OCI-LY7 (cell line): ENCODE data around the gene GATA6. TPM values are rescaled to one million over a fixed set of nuclear protein-coding genes. Genes with fewer than 3 reads are reported as not detected.

Experiments
- BruUV-seq: library from RNA; stranded (reverse); fragments of 400-500 nt; replicated peaks from 2 replicates; lab custom pipeline; 2021; lab: Mats Ljungman, UMichigan
- CTCF ChIA-PET: fragments of 300-600 bp; sonication (Branson Sonifier 250); formaldehyde crosslinking; loops from one replicate; lab custom pipeline; 2022; ENCODE audit warnings: antibody characterized with exemption; ENCODE audit not compliant: unreplicated experiment; lab: Charles Lee
- POLR2A ChIA-PET: fragments of 300-600 bp; sonication (Branson Sonifier 250); formaldehyde crosslinking; loops from one replicate; lab custom pipeline; 2022; ENCODE audit warnings: antibody characterized with exemption; lab: Charles Lee
- DNase-seq: peaks from one replicate; pipeline ENCODE4 v3.0.0-alpha.2; 2015; ENCODE audit warnings: low spot score
- H2AFZ ChIP-seq: fragments of 200-600 bp; sonication (generic), shearing (Covaris generic); 2 replicates; pipeline ENCODE4 v1.6.1; 2014; ENCODE audit warnings: mild to moderate bottlenecking, antibody characterized with exemption, low read length, moderate library complexity
- H3K27ac ChIP-seq: fragments of 200-600 bp; sonication (generic); 2 replicates; pipeline ENCODE4 v1.5.1; 2014; ENCODE audit warnings: mixed run types, low read depth, mild to moderate bottlenecking, moderate library complexity, low read length, inconsistent platforms; ENCODE audit not compliant: poor library complexity, severe bottlenecking
- H3K36me3 ChIP-seq: fragments of 200-600 bp; sonication (generic); 2 replicates; pipeline ENCODE4 v1.6.1; 2014; ENCODE audit warnings: mild to moderate bottlenecking, antibody characterized with exemption, low read length, moderate library complexity, mixed read lengths; ENCODE audit not compliant: insufficient read depth
- H3K4me1 ChIP-seq: fragments of 200-600 bp; sonication (generic); 2 replicates; pipeline ENCODE4 v1.5.1; 2014; ENCODE audit warnings: mild to moderate bottlenecking, low read length; ENCODE audit not compliant: insufficient read depth, poor library complexity, severe bottlenecking
- H3K4me2 ChIP-seq: fragments of 200-600 bp; sonication (generic); 2 replicates; pipeline ENCODE4 v1.6.1; 2014; ENCODE audit warnings: mild to moderate bottlenecking, low read length
- H3K4me3 ChIP-seq: fragments of 200-600 bp; sonication (generic); 2 replicates; pipeline ENCODE4 v1.5.1; 2014; ENCODE audit warnings: mild to moderate bottlenecking, low read depth, low read length; ENCODE audit not compliant: poor library complexity, severe bottlenecking
- H3K79me2 ChIP-seq: fragments of 200-600 bp; sonication (generic); 2 replicates; pipeline ENCODE4 v1.6.1; 2016; ENCODE audit warnings: low read depth, mild to moderate bottlenecking, low read length, moderate library complexity, mixed read lengths; ENCODE audit not compliant: insufficient read depth
- H3K9me2 ChIP-seq: fragments of 200-600 bp; sonication (generic); 2 replicates; pipeline ENCODE4 v1.6.1; 2016; ENCODE audit warnings: mild to moderate bottlenecking, low read length, mixed read lengths; ENCODE audit not compliant: insufficient read depth
- H3K9me3 ChIP-seq: fragments of 200-600 bp; sonication (generic); 2 replicates; pipeline ENCODE4 v1.6.1; 2014; ENCODE audit warnings: mild to moderate bottlenecking, mixed run types, low read length, mixed read lengths
- H4K20me1 ChIP-seq: fragments of 200-600 bp; sonication (generic); 2 replicates; pipeline ENCODE4 v1.6.1; 2014; ENCODE audit warnings: mild to moderate bottlenecking, antibody characterized with exemption, low read length, moderate library complexity, mixed read lengths; ENCODE audit not compliant: insufficient read depth
- EZH2phosphoT487 ChIP-seq: fragments of 200-600 bp; sonication (generic); IDR thresholded peaks from 2 replicates; pipeline ENCODE4 v1.6.1; 2018; ENCODE audit warnings: low read depth, borderline replicate concordance, mild to moderate bottlenecking, mixed run types, antibody characterized with exemption, low read length, moderate library complexity, mixed read lengths
- intact Hi-C: fragments of 100-400 bp; cut with micrococcal nuclease; formaldehyde crosslinking; loops from one replicate; pipeline ENCODE4 v1.10.0; 2022; ENCODE audit not compliant: unreplicated experiment
- total RNA-seq, 2 experiments: library from RNA; depleted of rRNA in 1 of 2; stranded (reverse); fragments of >200 nt in 1 of 2; shearing (Covaris generic) in 1 of 2; gene quantifications; 2 replicates each; pipeline ENCODE4 v1.2.3, GENCODE V29; 2014 to 2022
- TF ChIP-seq, protein P1 (sequence below): fragments of 200-600 bp; sonication (generic); conservative IDR thresholded peaks from 2 replicates; pipeline ENCODE4 v1.5.1; 2014; ENCODE audit warnings: mild to moderate bottlenecking, antibody characterized with exemption, low read length, moderate library complexity, mixed read lengths

Gene GATA6
- total RNA-seq, 2 experiments from 2014 or later: not detected

DNA sequence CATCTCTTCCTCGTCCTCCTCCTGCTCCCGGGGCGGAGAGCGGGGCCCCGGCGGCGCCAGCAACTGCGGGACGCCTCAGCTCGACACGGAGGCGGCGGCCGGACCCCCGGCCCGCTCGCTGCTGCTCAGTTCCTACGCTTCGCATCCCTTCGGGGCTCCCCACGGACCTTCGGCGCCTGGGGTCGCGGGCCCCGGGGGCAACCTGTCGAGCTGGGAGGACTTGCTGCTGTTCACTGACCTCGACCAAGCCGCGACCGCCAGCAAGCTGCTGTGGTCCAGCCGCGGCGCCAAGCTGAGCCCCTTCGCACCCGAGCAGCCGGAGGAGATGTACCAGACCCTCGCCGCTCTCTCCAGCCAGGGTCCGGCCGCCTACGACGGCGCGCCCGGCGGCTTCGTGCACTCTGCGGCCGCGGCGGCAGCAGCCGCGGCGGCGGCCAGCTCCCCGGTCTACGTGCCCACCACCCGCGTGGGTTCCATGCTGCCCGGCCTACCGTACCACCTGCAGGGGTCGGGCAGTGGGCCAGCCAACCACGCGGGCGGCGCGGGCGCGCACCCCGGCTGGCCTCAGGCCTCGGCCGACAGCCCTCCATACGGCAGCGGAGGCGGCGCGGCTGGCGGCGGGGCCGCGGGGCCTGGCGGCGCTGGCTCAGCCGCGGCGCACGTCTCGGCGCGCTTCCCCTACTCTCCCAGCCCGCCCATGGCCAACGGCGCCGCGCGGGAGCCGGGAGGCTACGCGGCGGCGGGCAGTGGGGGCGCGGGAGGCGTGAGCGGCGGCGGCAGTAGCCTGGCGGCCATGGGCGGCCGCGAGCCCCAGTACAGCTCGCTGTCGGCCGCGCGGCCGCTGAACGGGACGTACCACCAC, 2.1 kb downstream of the GATA6 start:
- intact Hi-C loops: no loop called here

DNA sequence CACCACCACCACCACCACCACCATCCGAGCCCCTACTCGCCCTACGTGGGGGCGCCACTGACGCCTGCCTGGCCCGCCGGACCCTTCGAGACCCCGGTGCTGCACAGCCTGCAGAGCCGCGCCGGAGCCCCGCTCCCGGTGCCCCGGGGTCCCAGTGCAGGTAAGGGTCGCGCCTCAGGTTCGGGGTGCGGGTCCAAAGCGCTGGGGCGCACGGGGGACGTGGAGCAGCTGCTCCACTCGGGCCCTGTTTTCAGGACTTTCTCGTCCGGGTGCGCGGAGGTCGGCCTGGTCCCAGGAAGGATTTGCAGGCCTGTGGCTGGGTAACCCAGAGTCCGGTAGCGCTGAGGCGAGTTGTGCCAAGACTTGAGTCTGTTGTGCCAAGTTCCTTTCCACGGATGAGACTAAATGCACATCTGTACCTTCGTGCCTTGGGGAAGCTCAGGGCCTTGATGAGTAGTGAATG, 2.8 kb downstream of the GATA6 start:
- Histone ChIP-seq H3K9me2 (no peaks in the 10 kb centered on the region), H3K79me2 (no peaks in the 10 kb centered on the region), H4K20me1 (no peaks in the 10 kb centered on the region), H3K36me3 (no peaks in the 10 kb centered on the region), H3K4me1 (no peaks in the 10 kb centered on the region), H3K27ac (no peak overlapping the region), H3K4me3 (no peak overlapping the region), H3K4me2 (no peak overlapping the region), H3K9me3 (no peaks in the 10 kb centered on the region), H2AFZ (no peak overlapping the region)
- CTCF ChIA-PET: no interaction called here
- no TSS peak for BruUV-seq
- DNase-seq: no peak
- POLR2A ChIA-PET: interaction anchor here (0.5 kb wide), 1 partner anchor 27 kb away, joined by 3 read pairs; no protein-coding TSS in a partner anchor
- intact Hi-C loops: no loop called here
- TF ChIP-seq, protein P1, sequence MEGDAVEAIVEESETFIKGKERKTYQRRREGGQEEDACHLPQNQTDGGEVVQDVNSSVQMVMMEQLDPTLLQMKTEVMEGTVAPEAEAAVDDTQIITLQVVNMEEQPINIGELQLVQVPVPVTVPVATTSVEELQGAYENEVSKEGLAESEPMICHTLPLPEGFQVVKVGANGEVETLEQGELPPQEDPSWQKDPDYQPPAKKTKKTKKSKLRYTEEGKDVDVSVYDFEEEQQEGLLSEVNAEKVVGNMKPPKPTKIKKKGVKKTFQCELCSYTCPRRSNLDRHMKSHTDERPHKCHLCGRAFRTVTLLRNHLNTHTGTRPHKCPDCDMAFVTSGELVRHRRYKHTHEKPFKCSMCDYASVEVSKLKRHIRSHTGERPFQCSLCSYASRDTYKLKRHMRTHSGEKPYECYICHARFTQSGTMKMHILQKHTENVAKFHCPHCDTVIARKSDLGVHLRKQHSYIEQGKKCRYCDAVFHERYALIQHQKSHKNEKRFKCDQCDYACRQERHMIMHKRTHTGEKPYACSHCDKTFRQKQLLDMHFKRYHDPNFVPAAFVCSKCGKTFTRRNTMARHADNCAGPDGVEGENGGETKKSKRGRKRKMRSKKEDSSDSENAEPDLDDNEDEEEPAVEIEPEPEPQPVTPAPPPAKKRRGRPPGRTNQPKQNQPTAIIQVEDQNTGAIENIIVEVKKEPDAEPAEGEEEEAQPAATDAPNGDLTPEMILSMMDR: no peak
- no peak for TF ChIP-seq EZH2phosphoT487

More for the DNA sequence above, 2.1 kb downstream of the GATA6 start:
- DNase-seq: no peak
- Histone ChIP-seq H3K4me1 (no peaks in the 10 kb centered on the region), H3K79me2 (no peaks in the 10 kb centered on the region), H3K4me3 (no peak overlapping the region), H3K36me3 (no peaks in the 10 kb centered on the region), H2AFZ (no peak overlapping the region), H4K20me1 (no peaks in the 10 kb centered on the region), H3K27ac (no peak overlapping the region), H3K9me2 (no peaks in the 10 kb centered on the region), H3K9me3 (no peaks in the 10 kb centered on the region), H3K4me2 (no peak overlapping the region)
- ChIA-PET CTCF (no interaction called here), POLR2A (interaction anchor here (0.5 kb wide), 1 partner anchor 26 kb away, joined by 3 read pairs; no protein-coding TSS in a partner anchor)
- TF ChIP-seq EZH2phosphoT487: no peak
- TF ChIP-seq, protein P1: no peak
- BruUV-seq: no TSS peak

DNA sequence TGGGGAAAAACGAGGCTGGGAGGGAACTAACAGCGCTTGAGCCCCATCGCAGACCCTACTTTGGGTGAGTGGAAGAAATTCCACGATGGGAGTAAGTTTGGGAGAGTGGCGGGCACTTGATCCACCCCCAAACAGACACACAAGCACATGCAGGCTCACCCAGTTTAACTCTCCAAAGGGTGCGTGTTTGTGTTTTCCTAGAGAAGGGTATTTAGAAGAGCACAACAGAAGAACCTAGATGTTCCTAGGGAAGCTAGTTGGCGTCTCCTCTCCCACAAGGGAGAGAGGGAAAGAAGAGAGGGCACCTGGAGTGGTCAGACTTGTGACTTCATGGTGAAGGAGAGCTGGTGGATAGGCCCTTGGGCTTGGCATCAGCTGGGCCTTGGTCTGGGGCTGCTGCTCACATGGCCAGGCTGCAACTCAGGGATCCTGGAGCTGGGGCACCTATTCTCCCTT, 3.2 kb downstream of the GATA6 start:
- H3K4me3 ChIP-seq: no peak overlapping the region
- no peak for DNase-seq
- BruUV-seq: no TSS peak
- intact Hi-C loops: no loop called here
- TF ChIP-seq, protein P1: no peak
- TF ChIP-seq EZH2phosphoT487: no peak
- H3K4me1 ChIP-seq: no peaks in the 10 kb centered on the region
- no peaks in the 10 kb centered on the region for H3K36me3 ChIP-seq
- H3K9me2 ChIP-seq: no peaks in the 10 kb centered on the region
- no peak overlapping the region for H3K27ac ChIP-seq
- ChIA-PET POLR2A (interaction anchor here (0.5 kb wide), 1 partner anchor 27 kb away, joined by 3 read pairs; no protein-coding TSS in a partner anchor), CTCF (no interaction called here)
- H3K9me3 ChIP-seq: no peaks in the 10 kb centered on the region
- no peak overlapping the region for H2AFZ ChIP-seq
- H4K20me1 ChIP-seq: no peaks in the 10 kb centered on the region
- no peaks in the 10 kb centered on the region for H3K79me2 ChIP-seq
- H3K4me2 ChIP-seq: no peak overlapping the region
